HEK293 (cell line): ENCODE data around the gene DHX8.
A peak's percentile ranks its signal among the peaks of the same experiment; 100 is the strongest.

Source experiments
- ATF2 ChIP-seq: fragments of 450-650 bp; formaldehyde crosslinking; IDR thresholded peaks from 2 replicates; pipeline ENCODE4 v1.5.1; 2016; ENCODE audit warnings: missing biosample characterization, missing genetic modification characterization, low read depth
- ELK4 ChIP-seq: IDR thresholded peaks from 2 replicates; pipeline ENCODE4 v1.6.1; 2011; ENCODE audit warnings: mild to moderate bottlenecking, low read depth, low read length, borderline replicate concordance
- HIC1 ChIP-seq: fragments of 450-650 bp; formaldehyde crosslinking; IDR thresholded peaks from 2 replicates; pipeline ENCODE4 v1.5.1; 2016; ENCODE audit warnings: missing biosample characterization, missing genetic modification characterization
- IKZF3 ChIP-seq: fragments of 450-650 bp; IDR thresholded peaks from 2 replicates; pipeline ENCODE4 v1.5.0; 2018; ENCODE audit warnings: missing biosample characterization, mild to moderate bottlenecking, missing genetic modification characterization, moderate library complexity
- KLF16 ChIP-seq: fragments of 450-650 bp; formaldehyde crosslinking; IDR thresholded peaks from 2 replicates; pipeline ENCODE4 v1.5.1; 2017; ENCODE audit warnings: missing biosample characterization, missing genetic modification characterization
- OVOL3 ChIP-seq: fragments of 450-650 bp; formaldehyde crosslinking; IDR thresholded peaks from 2 replicates; pipeline ENCODE4 v1.5.1; 2016; ENCODE audit warnings: missing biosample characterization, missing genetic modification characterization
- PRDM2 ChIP-seq: fragments of 450-650 bp; formaldehyde crosslinking; IDR thresholded peaks from 2 replicates; pipeline ENCODE4 v1.5.1; 2016; ENCODE audit warnings: missing biosample characterization, missing genetic modification characterization, borderline replicate concordance
- ZBTB20 ChIP-seq: fragments of 450-650 bp; formaldehyde crosslinking; IDR thresholded peaks from 2 replicates; pipeline ENCODE4 v1.5.1; 2016; ENCODE audit warnings: missing biosample characterization, missing genetic modification characterization
- ZFP3 ChIP-seq: fragments of 450-650 bp; formaldehyde crosslinking; IDR thresholded peaks from 2 replicates; pipeline ENCODE4 v1.5.1; 2016; ENCODE audit warnings: low read depth, missing biosample characterization, missing genetic modification characterization
- ZNF133 ChIP-seq: fragments of 450-650 bp; formaldehyde crosslinking; IDR thresholded peaks from 2 replicates; pipeline ENCODE4 v1.5.1; 2016; ENCODE audit warnings: missing biosample characterization, missing genetic modification characterization
- ZNF146 ChIP-seq: fragments of 450-650 bp; formaldehyde crosslinking; IDR thresholded peaks from 2 replicates; pipeline ENCODE4 v1.5.1; 2016; ENCODE audit warnings: missing biosample characterization, missing genetic modification characterization
- ZNF157 ChIP-seq: fragments of 450-650 bp; formaldehyde crosslinking; IDR thresholded peaks from 2 replicates; pipeline ENCODE4 v1.5.1; 2016; ENCODE audit warnings: missing biosample characterization, missing genetic modification characterization
- ZNF174 ChIP-seq: fragments of 450-650 bp; formaldehyde crosslinking; IDR thresholded peaks from 2 replicates; pipeline ENCODE4 v1.5.0; 2017; ENCODE audit warnings: missing biosample characterization, mild to moderate bottlenecking, missing genetic modification characterization
- ZNF214 ChIP-seq: fragments of 450-650 bp; formaldehyde crosslinking; IDR thresholded peaks from 2 replicates; pipeline ENCODE4 v1.5.1; 2017; ENCODE audit warnings: missing biosample characterization, mild to moderate bottlenecking, missing genetic modification characterization, borderline replicate concordance
- ZNF341 ChIP-seq: fragments of 450-650 bp; formaldehyde crosslinking; IDR thresholded peaks from 2 replicates; pipeline ENCODE4; 2016; ENCODE audit warnings: low read depth, missing biosample characterization, missing genetic modification characterization
- ZNF473 ChIP-seq: fragments of 450-650 bp; formaldehyde crosslinking; IDR thresholded peaks from 2 replicates; pipeline ENCODE4 v1.5.1; 2017; ENCODE audit warnings: missing biosample characterization, missing genetic modification characterization
- ZNF513 ChIP-seq: fragments of 450-650 bp; IDR thresholded peaks from 2 replicates; pipeline ENCODE4 v1.5.1; 2018; ENCODE audit warnings: missing biosample characterization, missing genetic modification characterization
- ZNF514 ChIP-seq: fragments of 450-650 bp; formaldehyde crosslinking; IDR thresholded peaks from 2 replicates; pipeline ENCODE4 v1.5.1; 2016; ENCODE audit warnings: missing biosample characterization, missing genetic modification characterization
- ZNF529 ChIP-seq: fragments of 450-650 bp; formaldehyde crosslinking; IDR thresholded peaks from 2 replicates; pipeline ENCODE4 v1.5.1; 2017; ENCODE audit warnings: missing genetic modification characterization, missing biosample characterization; ENCODE audit not compliant: insufficient replicate concordance
- ZNF555 ChIP-seq: fragments of 450-650 bp; formaldehyde crosslinking; conservative IDR thresholded peaks from 2 replicates; pipeline ENCODE4 v1.5.1; 2017; ENCODE audit warnings: missing biosample characterization, mild to moderate bottlenecking, missing genetic modification characterization, inconsistent platforms
- ZNF560 ChIP-seq: fragments of 450-650 bp; formaldehyde crosslinking; IDR thresholded peaks from 2 replicates; pipeline ENCODE4 v1.5.1; 2017; ENCODE audit warnings: missing biosample characterization, missing genetic modification characterization, borderline replicate concordance
- ZNF571 ChIP-seq: fragments of 450-650 bp; formaldehyde crosslinking; IDR thresholded peaks from 2 replicates; pipeline ENCODE4 v1.5.0; 2017; ENCODE audit warnings: missing biosample characterization, missing genetic modification characterization
- ZNF600 ChIP-seq: fragments of 450-650 bp; formaldehyde crosslinking; IDR thresholded peaks from 2 replicates; pipeline ENCODE4 v1.5.1; 2016; ENCODE audit warnings: missing biosample characterization, missing genetic modification characterization
- ZNF654 ChIP-seq: fragments of 450-650 bp; formaldehyde crosslinking; IDR thresholded peaks from 2 replicates; pipeline ENCODE4 v1.5.1; 2016; ENCODE audit warnings: low read depth, missing biosample characterization, missing genetic modification characterization
- ZNF843 ChIP-seq: fragments of 450-650 bp; formaldehyde crosslinking; IDR thresholded peaks from 2 replicates; pipeline ENCODE4 v1.5.1; 2016; ENCODE audit warnings: missing biosample characterization, missing genetic modification characterization

Gene DHX8

GRCh38 chr17:43573579-43574321, 90.0 kb downstream of the DHX8 start (continued):
- peak; percentile 66 for TF ChIP-seq HIC1 (tag by site-specific recombination)
- TF ChIP-seq ZNF146 (tag by site-specific recombination) = no peak
- TF ChIP-seq ATF2 (tag by site-specific recombination) = 0 out of 2 replicates have a peak, but pooled peaks have one; percentile 31
- no peak for TF ChIP-seq ZNF555 (tag by site-specific recombination)
- no peak for TF ChIP-seq ZBTB20 (tag by site-specific recombination)
- TF ChIP-seq ZNF654 = no peak
- no peak for TF ChIP-seq ZNF571
- TF ChIP-seq PRDM2 (tag by site-specific recombination) = no peak
- TF ChIP-seq ZNF133 (tag by site-specific recombination) = peak; percentile 78; the same call in 1 of the 2 replicates
- TF ChIP-seq ZNF560 (tag by site-specific recombination) = no peak
- peak; percentile 77 for TF ChIP-seq IKZF3 (tag by site-specific recombination)
- TF ChIP-seq ZFP3 = no peak
- no peak for TF ChIP-seq ZNF214 (tag by site-specific recombination)
- TF ChIP-seq ZNF529 (tag by site-specific recombination) = no peak
- TF ChIP-seq ZNF513 = no peak
- TF ChIP-seq ZNF600 (tag by site-specific recombination) = no peak; the same call in 1 of the 2 replicates
- TF ChIP-seq ELK4 = no peak
- TF ChIP-seq ZNF157 (tag by site-specific recombination) = no peak
- TF ChIP-seq ZNF174 (tag by site-specific recombination) = no peak
- peak; percentile 97 for TF ChIP-seq ZNF843
- no peak for TF ChIP-seq KLF16
- no peak for TF ChIP-seq ZNF514
- no peak for TF ChIP-seq ZNF341 (tag by site-specific recombination)
- no peak for TF ChIP-seq ZNF473 (tag by site-specific recombination)
- peak; percentile 78; the same call in 1 of the 2 replicates for TF ChIP-seq OVOL3 (tag by site-specific recombination)
